Measurements from ENCODE around the gene PRKN.

- TF ChIP-seq PATZ1 (CRISPR knock-in tag; IDR thresholded peaks at IDR 0.05; ENCODE audit: borderline replicate concordance) (no peak), TCF4 (CRISPR knock-in tag; IDR thresholded peaks at IDR 0.05; ENCODE audit: borderline replicate concordance) (no peak), CSRNP3 (CRISPR knock-in tag; IDR thresholded peaks at IDR 0.05) (no peak)
These were observed 990.7 kb downstream of the PRKN start for GRCh38 chr6:161736781-161737292.

Data from SK-N-SH treated with all-trans-retinoic acid at 6 μM for 48 hours (cell line).